Keratinocyte (primary cell): Measurements from ENCODE around the gene FAM107B. TPM values are rescaled to one million over a fixed set of nuclear protein-coding genes. Genes with fewer than 3 reads are reported as not detected.

Source experiments
- DNase-seq: peaks from one replicate; pipeline ENCODE4 v3.0.0-alpha.2; 2011; ENCODE audit warnings: low read depth, missing footprints, low spot score
- FAIRE-seq: peaks from 2 replicates; lab custom pipeline; 2011; peaks lifted over from hg19 to GRCh38; lab: Jason Lieb, UNC
- H2AFZ ChIP-seq: 2 replicates; pipeline ENCODE4 v1.6.0; 2012; ENCODE audit warnings: low read length, control low read depth, inconsistent platforms; ENCODE audit not compliant: control insufficient read depth
- H3K27ac ChIP-seq: 2 replicates; pipeline ENCODE4 v1.5.1; 2011; ENCODE audit warnings: low read length; ENCODE audit not compliant: control insufficient read depth, insufficient read depth
- H3K27me3 ChIP-seq: 3 replicates; pipeline ENCODE4 v1.6.0; 2011; ENCODE audit warnings: low read length; ENCODE audit not compliant: control insufficient read depth, insufficient read depth; ENCODE audit errors: extremely low read depth
- H3K36me3 ChIP-seq, 2 experiments: 2 replicates in 1 of 2; 3 replicates in 1 of 2; pipeline ENCODE4 v1.5.1; 2011; ENCODE audit warnings: low read length in 2 of 2, mild to moderate bottlenecking in 1 of 2; ENCODE audit not compliant: control insufficient read depth in 2 of 2, insufficient read depth in 2 of 2; ENCODE audit errors: extremely low read depth in 1 of 2
- H3K4me1 ChIP-seq: 3 replicates; pipeline ENCODE4 v1.5.1; 2011; ENCODE audit warnings: low read length; ENCODE audit not compliant: control insufficient read depth, insufficient read depth; ENCODE audit errors: extremely low read depth
- H3K4me2 ChIP-seq: 3 replicates; pipeline ENCODE4 v1.6.0; 2011; ENCODE audit warnings: low read depth, low read length; ENCODE audit not compliant: control insufficient read depth, insufficient read depth; ENCODE audit errors: extremely low read depth
- H3K4me3 ChIP-seq, 3 experiments: fragments of 200-600 bp in 1 of 3; sonication (generic) in 1 of 3; 2 replicates in 2 of 3; 3 replicates in 1 of 3; pipeline ENCODE4 v1.5.1; 2011 to 2016; ENCODE audit warnings: low read length in 3 of 3, mild to moderate bottlenecking in 3 of 3, control low read depth in 2 of 3, inconsistent platforms in 1 of 3, low read depth in 1 of 3, mixed read lengths in 1 of 3, mixed run types in 1 of 3, moderate library complexity in 1 of 3; ENCODE audit not compliant: control insufficient read depth in 2 of 3, insufficient read depth in 2 of 3; ENCODE audit errors: extremely low read depth in 1 of 3
- H3K79me2 ChIP-seq: 2 replicates; pipeline ENCODE4 v1.6.0; 2012; ENCODE audit warnings: low read length; ENCODE audit not compliant: control insufficient read depth, insufficient read depth
- H3K9ac ChIP-seq: 3 replicates; pipeline ENCODE4 v1.6.0; 2011; ENCODE audit warnings: low read length; ENCODE audit not compliant: control insufficient read depth, insufficient read depth; ENCODE audit errors: extremely low read depth
- H3K9me1 ChIP-seq: 3 replicates; pipeline ENCODE4 v1.6.0; 2011; ENCODE audit warnings: low read length; ENCODE audit not compliant: control insufficient read depth, insufficient read depth; ENCODE audit errors: extremely low read depth
- H3K9me3 ChIP-seq: 2 replicates; pipeline ENCODE4 v1.5.1; 2012; ENCODE audit warnings: low read depth, low read length; ENCODE audit not compliant: control insufficient read depth
- H4K20me1 ChIP-seq: 3 replicates; pipeline ENCODE4 v1.6.0; 2011; ENCODE audit warnings: low read length; ENCODE audit not compliant: control insufficient read depth, insufficient read depth; ENCODE audit errors: extremely low read depth
- CTCF ChIP-seq, 3 experiments: IDR thresholded peaks in 1 of 3; conservative IDR thresholded peaks in 1 of 3; optimal IDR thresholded peaks in 1 of 3; 2 replicates in 2 of 3; 3 replicates in 1 of 3; pipeline versions ENCODE3 to v1.5.1; 2011; ENCODE audit warnings: low read length in 3 of 3, mild to moderate bottlenecking in 3 of 3, moderate library complexity in 2 of 3, control low read depth in 1 of 3, inconsistent platforms in 1 of 3; ENCODE audit not compliant: insufficient read depth in 2 of 3; ENCODE audit errors: extremely low read depth in 1 of 3
- EZH2 ChIP-seq: IDR thresholded peaks from one replicate; pipeline ENCODE4 v1.6.1; 2012; ENCODE audit warnings: inconsistent platforms, mild to moderate bottlenecking, low read length, moderate library complexity
- dilution Hi-C: fragments of 300-500 bp; cut with MboI; formaldehyde crosslinking; loops from one replicate; pipeline ENCODE4 v1.7.0; 2020; ENCODE audit warnings: low sequenced_read_pairs; ENCODE audit not compliant: extremely low pct_ligation_motif_present
- polyA plus RNA-seq, 5 experiments: library from polyadenylated mRNA; depleted of rRNA in 3 of 5; stranded (reverse) in 3 of 5; stranded (forward) in 1 of 5; unstranded in 1 of 5; fragments of >200 nt; gene quantifications; 1 replicate in 1 of 5; 2 replicates in 3 of 5; 3 replicates in 1 of 5; pipeline versions ENCODE4 v1.2.1 to v1.2.3, GENCODE V29; 2011 to 2012; ENCODE audit warnings: missing spikeins in 2 of 5, low read depth in 1 of 5, low replicate concordance in 1 of 5

The FAM107B gene
- polyA plus RNA-seq, 1 donor (not counting 4 experiments of a cell fraction or from before 2014, with no cell fraction given) = 8.7 TPM

GRCh38 chr10:14583252-14583651 lies 191.4 kb downstream of the FAM107B start:
- no peaks in the 10 kb centered on the region for H3K9me1 ChIP-seq
- dilution Hi-C loops = no loop called here
- peaks cover 9% of the 10 kb centered on the region for H3K4me1 ChIP-seq
- no peak overlapping the region for H3K4me2 ChIP-seq
- H4K20me1 ChIP-seq = no peaks in the 10 kb centered on the region
- H3K36me3 ChIP-seq = peaks cover 0 to 1% of the 10 kb centered on the region in 2 experiments
- H3K27me3 ChIP-seq = no peaks in the 10 kb centered on the region
- FAIRE-seq (no peak), DNase-seq (no peak)
- H3K9me3 ChIP-seq = no peaks in the 10 kb centered on the region
- H3K9ac ChIP-seq = no peak overlapping the region
- no peak overlapping the region for H2AFZ ChIP-seq
- TF ChIP-seq CTCF (optimal IDR thresholded peaks at IDR 0.05 in 1 of 3, IDR thresholded peaks at IDR 0.05 in 1 of 3, conservative IDR thresholded peaks at IDR 0.05 in 1 of 3; ENCODE audit: extremely low read depth in 1 of 3, insufficient read depth in 2 of 3, low read length in 3 of 3) (no peak), EZH2 (no peak)
- H3K79me2 ChIP-seq = peaks cover 11% of the 10 kb centered on the region
- no peak overlapping the region for H3K4me3 ChIP-seq
- H3K27ac ChIP-seq = no peak overlapping the region

GRCh38 chr10:14581553-14582321 lies 193.0 kb downstream of the FAM107B start:
- peaks cover 11% of the 10 kb centered on the region for H3K79me2 ChIP-seq
- H3K36me3 ChIP-seq = peaks cover 0 to 1% of the 10 kb centered on the region in 2 experiments
- H3K4me1 ChIP-seq = peaks cover 5% of the 10 kb centered on the region
- no peak overlapping the region for H3K9ac ChIP-seq
- H3K9me3 ChIP-seq = no peaks in the 10 kb centered on the region
- no peak for FAIRE-seq
- H3K27me3 ChIP-seq = no peaks in the 10 kb centered on the region
- DNase-seq = no peak
- TF ChIP-seq EZH2 (no peak), CTCF (optimal IDR thresholded peaks at IDR 0.05 in 1 of 3, IDR thresholded peaks at IDR 0.05 in 1 of 3, conservative IDR thresholded peaks at IDR 0.05 in 1 of 3; ENCODE audit: extremely low read depth in 1 of 3, insufficient read depth in 2 of 3, low read length in 3 of 3) (no peak)
- H3K4me2 ChIP-seq = no peak overlapping the region
- H4K20me1 ChIP-seq = no peaks in the 10 kb centered on the region
- dilution Hi-C loops = no loop called here
- no peak overlapping the region for H3K27ac ChIP-seq
- no peak overlapping the region for H2AFZ ChIP-seq
- H3K4me3 ChIP-seq = no peak overlapping the region
- H3K9me1 ChIP-seq = no peaks in the 10 kb centered on the region
